K562 (cell line): ENCODE results near the gene MET. TPM values are rescaled to one million over a fixed set of nuclear protein-coding genes. Genes with fewer than 3 reads are reported as not detected.
A peak's percentile ranks its signal among the peaks of the same experiment; 100 is the strongest.

ENCODE experiments used
- ATAC-seq: fragments of 200-7000 bp; cut with Tn5 transposase; 3 replicates; pipeline ENCODE4 v1.9.1; 2020; ENCODE audit warnings: moderate library complexity
- BruUV-seq: library from RNA; stranded (reverse); fragments of 400-500 nt; replicated peaks from 2 replicates; lab custom pipeline; 2021; lab: Mats Ljungman, UMichigan
- CTCF ChIA-PET: fragments of 300-600 bp; formaldehyde crosslinking; extraction: SDS; loops from one replicate; lab custom pipeline; 2021; ENCODE audit warnings: low intra/inter-chr PET ratio; lab: Yijun Ruan, JAX
- POLR2A ChIA-PET: fragments of 300-600, 350-650 bp; sonication (Branson Sonifier 250); formaldehyde crosslinking; extraction: SDS; loops from one replicate; lab custom pipeline; 2021; ENCODE audit warnings: antibody characterized with exemption, inconsistent platforms; lab: Yijun Ruan, JAX
- DNase-seq, 4 experiments: peaks; one replicate each; pipeline versions ENCODE4 v3.0.0 to v3.0.0-alpha.2; 2011 to 2018; ENCODE audit warnings: low spot score in 3 of 4, mixed read lengths in 3 of 4; ENCODE audit errors: extremely low read depth in 1 of 4
- FAIRE-seq: peaks from 2 replicates; lab custom pipeline; 2011; peaks lifted over from hg19 to GRCh38; lab: Jason Lieb, UNC
- H2AFZ ChIP-seq: 2 replicates; pipeline ENCODE4 v1.6.0; 2011; ENCODE audit warnings: low read depth, low read length, control low read depth, inconsistent platforms
- H3K27ac ChIP-seq: fragments of 200-600 bp; 3 replicates; pipeline ENCODE4 v1.8.0; 2011; ENCODE audit warnings: low read depth, mild to moderate bottlenecking, control low read depth, inconsistent platforms, low read length, moderate library complexity, mixed read lengths; ENCODE audit errors: extremely low read depth
- H3K27me3 ChIP-seq, 2 experiments: fragments of 300-600 bp in 1 of 2; 2 replicates in 1 of 2; 3 replicates in 1 of 2; pipeline versions ENCODE4 v1.6.0 to v1.8.0; 2011; ENCODE audit warnings: inconsistent platforms in 2 of 2, low read length in 2 of 2, mild to moderate bottlenecking in 1 of 2, mixed read lengths in 1 of 2, moderate library complexity in 1 of 2; ENCODE audit not compliant: control insufficient read depth in 2 of 2, insufficient read depth in 2 of 2
- H3K36me3 ChIP-seq: fragments of 300-600 bp; 3 replicates; pipeline ENCODE4 v1.8.0; 2011; ENCODE audit warnings: mild to moderate bottlenecking, low read length, inconsistent platforms; ENCODE audit not compliant: control insufficient read depth, insufficient read depth
- H3K4me1 ChIP-seq, 2 experiments: fragments of 200-600 bp in 1 of 2; replicated peaks in 1 of 2; 2 replicates in 1 of 2; 3 replicates in 1 of 2; pipeline versions ENCODE4 v1.5.1 to v1.8.0; 2011; ENCODE audit warnings: inconsistent platforms in 2 of 2, low read length in 2 of 2, mild to moderate bottlenecking in 1 of 2, mixed read lengths in 1 of 2, moderate library complexity in 1 of 2; ENCODE audit not compliant: control insufficient read depth in 2 of 2, insufficient read depth in 2 of 2
- H3K4me2 ChIP-seq: 2 replicates; pipeline ENCODE4 v1.6.1; 2011; ENCODE audit warnings: low read length, control low read depth, inconsistent platforms, mixed read lengths; ENCODE audit not compliant: insufficient read depth
- H3K4me3 ChIP-seq: fragments of 200-600 bp; sonication (generic), shearing (Covaris generic); 2 replicates; pipeline ENCODE4 v1.5.1; 2016; ENCODE audit warnings: control low read depth, inconsistent platforms
- H3K79me2 ChIP-seq: fragments of 200-600 bp; 3 replicates; pipeline ENCODE4 v1.8.0; 2011; ENCODE audit warnings: low read length, inconsistent platforms; ENCODE audit not compliant: control insufficient read depth, insufficient read depth
- H3K9ac ChIP-seq, 2 experiments: 2 replicates each; pipeline versions ENCODE4 v1.6.0 to v1.6.1; 2011; ENCODE audit warnings: low read depth in 2 of 2, low read length in 2 of 2, control low read depth in 1 of 2, inconsistent platforms in 1 of 2, mild to moderate bottlenecking in 1 of 2, mixed read lengths in 1 of 2; ENCODE audit not compliant: insufficient read depth in 1 of 2
- H3K9me1 ChIP-seq: one replicate; pipeline ENCODE4 v1.6.0; 2011; ENCODE audit warnings: inconsistent platforms, mild to moderate bottlenecking, low read length, moderate library complexity; ENCODE audit not compliant: control insufficient read depth, insufficient read depth
- H3K9me3 ChIP-seq: replicated peaks from 2 replicates; pipeline ENCODE4 v1.5.1; 2011; ENCODE audit warnings: low read depth, low read length, inconsistent platforms; ENCODE audit not compliant: control insufficient read depth, insufficient read depth
- H4K20me1 ChIP-seq: replicated peaks from 2 replicates; pipeline ENCODE4 v1.6.1; 2011; ENCODE audit warnings: low read length, inconsistent platforms, mixed read lengths; ENCODE audit not compliant: control insufficient read depth, insufficient read depth
- ARNT ChIP-seq, 2 experiments: fragments of 450-650 bp; IDR thresholded peaks; 2 replicates each; pipeline ENCODE4 v1.6.1; 2016; ENCODE audit warnings: mild to moderate bottlenecking in 1 of 2
- BRCA1 ChIP-seq, 2 experiments: fragments of 450-650 bp in 1 of 2; sonication (generic) in 1 of 2; formaldehyde crosslinking in 1 of 2; IDR thresholded peaks; 2 replicates each; pipeline versions ENCODE4 v1.5.0 to v1.6.1; 2017 to 2020; ENCODE audit warnings: mild to moderate bottlenecking in 1 of 2, missing genetic modification reagents in 1 of 2
- POLR3A ChIP-seq: IDR thresholded peaks from 2 replicates; pipeline ENCODE4 v1.6.1; 2011; ENCODE audit warnings: borderline replicate concordance, mild to moderate bottlenecking, moderate library complexity; ENCODE audit not compliant: insufficient read length, insufficient read depth; ENCODE audit errors: extremely low read depth
- SLC30A9 ChIP-seq: fragments of 250-450 bp; sonication (Bioruptor Pico); IDR thresholded peaks from 2 replicates; pipeline ENCODE4 v1.8.0; 2022; ENCODE audit warnings: mild to moderate bottlenecking, moderate library complexity
- TBP ChIP-seq: optimal IDR thresholded peaks from 2 replicates; pipeline ENCODE3; 2011; ENCODE audit warnings: low read depth, low read length, improper control_type of control experiment
- TEAD1 ChIP-seq, 2 experiments: fragments of 450-650 bp in 1 of 2; sonication (generic) in 1 of 2; formaldehyde crosslinking; IDR thresholded peaks; 2 replicates each; pipeline versions ENCODE4 v1.4.0 to v1.8.0; 2020 to 2022; ENCODE audit warnings: mild to moderate bottlenecking in 2 of 2, missing genetic modification reagents in 1 of 2
- ZNF124 ChIP-seq: sonication (generic); formaldehyde crosslinking; IDR thresholded peaks from 2 replicates; pipeline ENCODE4 v1.8.1; 2022; ENCODE audit warnings: missing genetic modification reagents
- WGBS: fragments of 100-300 bp; shearing (Covaris generic); methylation state at CpG from one replicate; pipeline ENCODE4 v1.1.6; 2016; ENCODE audit warnings: low coverage, mixed read lengths; ENCODE audit not compliant: insufficient coverage; ENCODE audit errors: missing lambda C conversion rate; 5-methylcytosine and 5-hydroxymethylcytosine counted together
- in situ Hi-C: fragments of 300-500 bp; cut with MboI; formaldehyde crosslinking; loops from 4 replicates; pipeline ENCODE4 v1.15.0; 2018; ENCODE audit warnings: inconsistent platforms, mixed read lengths
- intact Hi-C: fragments of 100-400 bp; cut with micrococcal nuclease; formaldehyde crosslinking; loops from 2 replicates; pipeline ENCODE4 v1.14.2; 2022
- polyA plus RNA-seq, 8 experiments: library from polyadenylated mRNA; depleted of rRNA in 4 of 8; stranded (reverse) in 5 of 8; unstranded in 3 of 8; fragments of >200 nt; fragmentation: Nextera tagmentation in 2 of 8; fragmentation: Illumina TruSeq in 1 of 8; extraction: Ambion mirVana in 2 of 8; extraction: Trizol in 1 of 8; gene quantifications; 2 replicates each; pipeline versions ENCODE4 v1.2.1 to v1.2.3, GENCODE V29; 2011 to 2014; ENCODE audit warnings: inconsistent platforms in 1 of 8, missing spikeins in 1 of 8
- total RNA-seq, 7 experiments: library from RNA; depleted of rRNA in 6 of 7; stranded (reverse); fragments of >200 nt in 6 of 7; fragmentation: Illumina TruSeq in 2 of 7; extraction: Trizol in 2 of 7; gene quantifications; 2 replicates each; pipeline versions ENCODE4 v1.2.1 to v1.2.3, GENCODE V29; 2011 to 2021; ENCODE audit warnings: low replicate concordance in 1 of 7
- TF ChIP-seq, protein P1 (sequence below): fragments of 450-650 bp; IDR thresholded peaks from 2 replicates; pipeline ENCODE4 v1.6.1; 2016; ENCODE audit warnings: missing biosample characterization, missing genetic modification characterization
- TF ChIP-seq, protein P2 (sequence below): fragments of 250-450 bp; sonication (Bioruptor Pico); IDR thresholded peaks from 2 replicates; pipeline ENCODE4 v1.4.0; 2020
- TF ChIP-seq, protein P3 (sequence below): sonication (generic); formaldehyde crosslinking; IDR thresholded peaks from 2 replicates; pipeline ENCODE4 v1.8.1; 2023; ENCODE audit warnings: mild to moderate bottlenecking, missing genetic modification reagents
- TF ChIP-seq, protein P4 (sequence below): IDR thresholded peaks from 2 replicates; pipeline ENCODE4 v1.6.1; 2011; ENCODE audit warnings: borderline replicate concordance, low read depth, mild to moderate bottlenecking, moderate library complexity, low read length; ENCODE audit not compliant: insufficient read depth, poor library complexity, severe bottlenecking

The MET gene
- total and polyA plus RNA-seq, 9 of the 15 experiments (the other 6 are each of a cell fraction or from before 2014, with no cell fraction given) = 0.84 to 2.4 (median 1.1) TPM

DNA sequence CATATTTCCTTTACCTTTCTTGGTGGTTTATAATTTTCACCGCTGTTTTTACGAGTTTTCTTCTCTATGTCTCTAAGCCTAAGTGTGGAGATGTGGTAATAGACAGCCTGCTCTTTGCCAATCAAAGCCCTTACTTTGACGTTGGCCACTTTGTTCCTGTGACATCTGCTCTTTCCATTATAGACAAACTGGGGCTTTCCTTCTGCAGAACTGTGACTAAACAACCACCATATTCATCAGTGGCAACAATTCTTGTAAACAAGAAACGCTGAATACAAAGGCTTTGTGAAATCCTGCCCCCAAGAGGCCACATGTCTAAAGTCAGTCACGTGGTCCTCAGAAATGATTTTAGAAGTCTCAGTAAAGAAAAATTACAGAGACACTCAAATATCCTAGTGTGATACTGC, 130.8 kb downstream of the MET start:
- H3K9ac ChIP-seq = no peak overlapping the region
- ChIA-PET POLR2A (no interaction called here), CTCF (interaction anchor here (1.0 to 2.3 kb wide), 4 partner anchors 131 to 630 kb away, joined by 3 to 19 read pairs (median 8); partner anchors contain the start of gene MET)
- no peak overlapping the region for H3K4me3 ChIP-seq
- peak overlapping the region; percentile 47 for H2AFZ ChIP-seq
- no peak overlapping the region for H3K4me2 ChIP-seq
- H4K20me1 ChIP-seq = no peaks in the 10 kb centered on the region
- no peaks in the 10 kb centered on the region for H3K4me1 ChIP-seq
- DNase-seq (peak; percentile 62 to 73 (median 70)), FAIRE-seq (peak; percentile 90), ATAC-seq (peak; percentile 92)
- WGBS = 5% methylated on average over 5 of the region's 5 CpGs
- H3K27ac ChIP-seq = no peak overlapping the region
- no TSS peak for BruUV-seq
- intact Hi-C loops = no loop called here
- H3K9me1 ChIP-seq = no peaks in the 10 kb centered on the region
- no peaks in the 10 kb centered on the region for H3K36me3 ChIP-seq
- H3K79me2 ChIP-seq = no peaks in the 10 kb centered on the region
- peaks cover 8 to 22% of the 10 kb centered on the region in 2 experiments; a peak in 4 of 5 replicates for H3K27me3 ChIP-seq
- in situ Hi-C loops = loop anchor here (5.0 kb wide), 1 partner anchor 630 kb away; no protein-coding TSS in a partner anchor
- H3K9me3 ChIP-seq = no peaks in the 10 kb centered on the region
- TF ChIP-seq POLR3A (no peak), TEAD1 (CRISPR knock-in tag; IDR thresholded peaks at IDR 0.05) (no peak), ZNF124 (CRISPR knock-in tag) (no peak), ARNT (IDR thresholded peaks at IDR 0.05) (no peak), SLC30A9 (CRISPR knock-in tag) (no peak), BRCA1 (IDR thresholded peaks at IDR 0.05) (no peak), BRCA1 (CRISPR knock-in tag; IDR thresholded peaks at IDR 0.05) (no peak), TBP (peak; percentile 26)
- TF ChIP-seq, protein P1, sequence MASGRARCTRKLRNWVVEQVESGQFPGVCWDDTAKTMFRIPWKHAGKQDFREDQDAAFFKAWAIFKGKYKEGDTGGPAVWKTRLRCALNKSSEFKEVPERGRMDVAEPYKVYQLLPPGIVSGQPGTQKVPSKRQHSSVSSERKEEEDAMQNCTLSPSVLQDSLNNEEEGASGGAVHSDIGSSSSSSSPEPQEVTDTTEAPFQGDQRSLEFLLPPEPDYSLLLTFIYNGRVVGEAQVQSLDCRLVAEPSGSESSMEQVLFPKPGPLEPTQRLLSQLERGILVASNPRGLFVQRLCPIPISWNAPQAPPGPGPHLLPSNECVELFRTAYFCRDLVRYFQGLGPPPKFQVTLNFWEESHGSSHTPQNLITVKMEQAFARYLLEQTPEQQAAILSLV (tag) = no peak
- TF ChIP-seq, protein P2, sequence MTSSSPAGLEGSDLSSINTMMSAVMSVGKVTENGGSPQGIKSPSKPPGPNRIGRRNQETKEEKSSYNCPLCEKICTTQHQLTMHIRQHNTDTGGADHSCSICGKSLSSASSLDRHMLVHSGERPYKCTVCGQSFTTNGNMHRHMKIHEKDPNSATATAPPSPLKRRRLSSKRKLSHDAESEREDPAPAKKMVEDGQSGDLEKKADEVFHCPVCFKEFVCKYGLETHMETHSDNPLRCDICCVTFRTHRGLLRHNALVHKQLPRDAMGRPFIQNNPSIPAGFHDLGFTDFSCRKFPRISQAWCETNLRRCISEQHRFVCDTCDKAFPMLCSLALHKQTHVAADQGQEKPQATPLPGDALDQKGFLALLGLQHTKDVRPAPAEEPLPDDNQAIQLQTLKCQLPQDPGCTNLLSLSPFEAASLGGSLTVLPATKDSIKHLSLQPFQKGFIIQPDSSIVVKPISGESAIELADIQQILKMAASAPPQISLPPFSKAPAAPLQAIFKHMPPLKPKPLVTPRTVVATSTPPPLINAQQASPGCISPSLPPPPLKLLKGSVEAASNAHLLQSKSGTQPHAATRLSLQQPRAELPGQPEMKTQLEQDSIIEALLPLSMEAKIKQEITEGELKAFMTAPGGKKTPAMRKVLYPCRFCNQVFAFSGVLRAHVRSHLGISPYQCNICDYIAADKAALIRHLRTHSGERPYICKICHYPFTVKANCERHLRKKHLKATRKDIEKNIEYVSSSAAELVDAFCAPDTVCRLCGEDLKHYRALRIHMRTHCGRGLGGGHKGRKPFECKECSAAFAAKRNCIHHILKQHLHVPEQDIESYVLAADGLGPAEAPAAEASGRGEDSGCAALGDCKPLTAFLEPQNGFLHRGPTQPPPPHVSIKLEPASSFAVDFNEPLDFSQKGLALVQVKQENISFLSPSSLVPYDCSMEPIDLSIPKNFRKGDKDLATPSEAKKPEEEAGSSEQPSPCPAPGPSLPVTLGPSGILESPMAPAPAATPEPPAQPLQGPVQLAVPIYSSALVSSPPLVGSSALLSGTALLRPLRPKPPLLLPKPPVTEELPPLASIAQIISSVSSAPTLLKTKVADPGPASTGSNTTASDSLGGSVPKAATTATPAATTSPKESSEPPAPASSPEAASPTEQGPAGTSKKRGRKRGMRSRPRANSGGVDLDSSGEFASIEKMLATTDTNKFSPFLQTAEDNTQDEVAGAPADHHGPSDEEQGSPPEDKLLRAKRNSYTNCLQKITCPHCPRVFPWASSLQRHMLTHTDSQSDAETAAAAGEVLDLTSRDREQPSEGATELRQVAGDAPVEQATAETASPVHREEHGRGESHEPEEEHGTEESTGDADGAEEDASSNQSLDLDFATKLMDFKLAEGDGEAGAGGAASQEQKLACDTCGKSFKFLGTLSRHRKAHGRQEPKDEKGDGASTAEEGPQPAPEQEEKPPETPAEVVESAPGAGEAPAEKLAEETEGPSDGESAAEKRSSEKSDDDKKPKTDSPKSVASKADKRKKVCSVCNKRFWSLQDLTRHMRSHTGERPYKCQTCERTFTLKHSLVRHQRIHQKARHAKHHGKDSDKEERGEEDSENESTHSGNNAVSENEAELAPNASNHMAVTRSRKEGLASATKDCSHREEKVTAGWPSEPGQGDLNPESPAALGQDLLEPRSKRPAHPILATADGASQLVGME (CRISPR knock-in tag) = no peak
- TF ChIP-seq, protein P3, sequence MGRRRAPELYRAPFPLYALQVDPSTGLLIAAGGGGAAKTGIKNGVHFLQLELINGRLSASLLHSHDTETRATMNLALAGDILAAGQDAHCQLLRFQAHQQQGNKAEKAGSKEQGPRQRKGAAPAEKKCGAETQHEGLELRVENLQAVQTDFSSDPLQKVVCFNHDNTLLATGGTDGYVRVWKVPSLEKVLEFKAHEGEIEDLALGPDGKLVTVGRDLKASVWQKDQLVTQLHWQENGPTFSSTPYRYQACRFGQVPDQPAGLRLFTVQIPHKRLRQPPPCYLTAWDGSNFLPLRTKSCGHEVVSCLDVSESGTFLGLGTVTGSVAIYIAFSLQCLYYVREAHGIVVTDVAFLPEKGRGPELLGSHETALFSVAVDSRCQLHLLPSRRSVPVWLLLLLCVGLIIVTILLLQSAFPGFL = no peak
- TF ChIP-seq, protein P4, sequence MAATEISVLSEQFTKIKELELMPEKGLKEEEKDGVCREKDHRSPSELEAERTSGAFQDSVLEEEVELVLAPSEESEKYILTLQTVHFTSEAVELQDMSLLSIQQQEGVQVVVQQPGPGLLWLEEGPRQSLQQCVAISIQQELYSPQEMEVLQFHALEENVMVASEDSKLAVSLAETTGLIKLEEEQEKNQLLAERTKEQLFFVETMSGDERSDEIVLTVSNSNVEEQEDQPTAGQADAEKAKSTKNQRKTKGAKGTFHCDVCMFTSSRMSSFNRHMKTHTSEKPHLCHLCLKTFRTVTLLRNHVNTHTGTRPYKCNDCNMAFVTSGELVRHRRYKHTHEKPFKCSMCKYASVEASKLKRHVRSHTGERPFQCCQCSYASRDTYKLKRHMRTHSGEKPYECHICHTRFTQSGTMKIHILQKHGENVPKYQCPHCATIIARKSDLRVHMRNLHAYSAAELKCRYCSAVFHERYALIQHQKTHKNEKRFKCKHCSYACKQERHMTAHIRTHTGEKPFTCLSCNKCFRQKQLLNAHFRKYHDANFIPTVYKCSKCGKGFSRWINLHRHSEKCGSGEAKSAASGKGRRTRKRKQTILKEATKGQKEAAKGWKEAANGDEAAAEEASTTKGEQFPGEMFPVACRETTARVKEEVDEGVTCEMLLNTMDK = peak; percentile 14
